Thoracic aorta (tissue), 2 donors: ENCODE data around the gene MED13L. TPM values are rescaled to one million over a fixed set of nuclear protein-coding genes. Genes with fewer than 3 reads are reported as not detected.

Experiments
- ATAC-seq: fragments of 150-250 bp; one replicate; pipeline ENCODE4 v1.8.0; 2017; ENCODE audit warnings: low read depth; ENCODE audit not compliant: insufficient number of reproducible peaks, low FRiP score
- DNase-seq: peaks from one replicate; pipeline ENCODE4 v3.0.0-alpha.2; 2020; ENCODE audit warnings: low spot score
- H3K27ac ChIP-seq, 2 donors: fragments of 200-600 bp; sonication (generic); 1 replicate in 1 of 2; 2 replicates in 1 of 2; pipeline ENCODE4 v1.5.1; 2016; ENCODE audit warnings: mild to moderate bottlenecking in 2 of 2, moderate library complexity in 2 of 2
- H3K27me3 ChIP-seq: fragments of 200-600 bp; sonication (generic); replicated peaks from 2 replicates; pipeline ENCODE4 v1.6.0; 2016; ENCODE audit warnings: mild to moderate bottlenecking; ENCODE audit not compliant: insufficient read depth
- H3K36me3 ChIP-seq: fragments of 200-600 bp; sonication (generic); one replicate; pipeline ENCODE4 v1.5.1; 2016
- H3K4me1 ChIP-seq, 2 donors: fragments of 200-600 bp; sonication (generic); 1 replicate in 1 of 2; 2 replicates in 1 of 2; pipeline versions ENCODE4 v1.5.1 to v1.6.0; 2016; ENCODE audit warnings: low read depth in 2 of 2, mild to moderate bottlenecking in 1 of 2; ENCODE audit not compliant: control insufficient read depth in 1 of 2
- H3K4me3 ChIP-seq: fragments of 200-600 bp; sonication (generic); 2 replicates; pipeline ENCODE4 v1.5.1; 2016; ENCODE audit warnings: mild to moderate bottlenecking
- H3K9me3 ChIP-seq: fragments of 200-600 bp; sonication (generic); 2 replicates; pipeline ENCODE4 v1.5.1; 2016
- CTCF ChIP-seq: fragments of 200-600 bp; sonication (generic); IDR thresholded peaks from one replicate; pipeline ENCODE4 v1.5.1; 2019; ENCODE audit warnings: antibody characterized with exemption
- total RNA-seq, 2 donors: library from RNA; depleted of rRNA; stranded (reverse); fragments of >200 nt; gene quantifications; one replicate each; pipeline versions ENCODE4 v1.1.0 to v1.2.3, GENCODE V29; 2016

MED13L gene
- total RNA-seq, 2 donors from 2014 or later, result 186 to 221 TPM

GRCh38 chr12:116233669-116234068 is 43.8 kb downstream of the MED13L start:
- TF ChIP-seq CTCF, result no peak
- no peaks in the 10 kb centered on the region for H3K36me3 ChIP-seq
- H3K9me3 ChIP-seq, result no peaks in the 10 kb centered on the region
- ATAC-seq, result no peak
- peaks cover 23 to 52% of the 10 kb centered on the region in 2 donors for H3K4me1 ChIP-seq
- no peak overlapping the region for H3K27ac ChIP-seq
- H3K27me3 ChIP-seq, result no peaks in the 10 kb centered on the region
- no peak overlapping the region for H3K4me3 ChIP-seq
- no peak for DNase-seq

- DNase-seq (no peak), ATAC-seq (no peak)
- Histone ChIP-seq H3K36me3 (no peaks in the 10 kb centered on the region), H3K4me1 (peaks cover 12 to 62% of the 10 kb centered on the region in 2 donors), H3K27me3 (no peaks in the 10 kb centered on the region), H3K4me3 (no peak overlapping the region), H3K9me3 (no peaks in the 10 kb centered on the region), H3K27ac (no peak overlapping the region)
- TF ChIP-seq CTCF, result no peak
Observed at GRCh38 chr12:116227811-116228210, 49.7 kb downstream of the MED13L start.

GRCh38 chr12:116226026-116226425 is 51.5 kb downstream of the MED13L start:
- DNase-seq, result no peak
- no peak overlapping the region for H3K27ac ChIP-seq
- H3K4me1 ChIP-seq, result peaks cover 15 to 61% of the 10 kb centered on the region in 2 donors
- no peaks in the 10 kb centered on the region for H3K27me3 ChIP-seq
- no peak overlapping the region for H3K4me3 ChIP-seq
- no peak for ATAC-seq
- H3K36me3 ChIP-seq, result no peaks in the 10 kb centered on the region
- H3K9me3 ChIP-seq, result no peaks in the 10 kb centered on the region
- TF ChIP-seq CTCF, result no peak

GRCh38 chr12:116222358-116222757 is 55.1 kb downstream of the MED13L start:
- H3K36me3 ChIP-seq, result no peaks in the 10 kb centered on the region
- TF ChIP-seq CTCF, result no peak
- peak overlapping the region; percentile 29 for H3K4me3 ChIP-seq
- ATAC-seq (peak; percentile 59), DNase-seq (peak; percentile 66)
- no peaks in the 10 kb centered on the region for H3K9me3 ChIP-seq
- H3K4me1 ChIP-seq, result peaks cover 45 to 83% of the 10 kb centered on the region in 2 donors
- no peaks in the 10 kb centered on the region for H3K27me3 ChIP-seq
- H3K27ac ChIP-seq, result peak overlapping the region in 1 of 2 donors; percentile 23

GRCh38 chr12:116220756-116221155 is 56.7 kb downstream of the MED13L start:
- no peak for DNase-seq
- H3K36me3 ChIP-seq, result no peaks in the 10 kb centered on the region
- no peak overlapping the region for H3K4me3 ChIP-seq
- H3K27ac ChIP-seq, result no peak overlapping the region
- H3K27me3 ChIP-seq, result no peaks in the 10 kb centered on the region
- peaks cover 58 to 85% of the 10 kb centered on the region in 2 donors for H3K4me1 ChIP-seq
- no peaks in the 10 kb centered on the region for H3K9me3 ChIP-seq
- no peak for ATAC-seq
- TF ChIP-seq CTCF, result no peak
